Activated CD4-positive, alpha-beta T cell treated with anti-CD3 and anti-CD28 coated beads, Interleukin-2, amount 10 ng/mL, durations not matched to agents 24 days and 14 days (primary cell): Measurements from ENCODE around the gene DHRS1. TPM values are rescaled to one million over a fixed set of nuclear protein-coding genes. Genes with fewer than 3 reads are reported as not detected.

Source experiments
- DNase-seq: peaks from one replicate; pipeline ENCODE4 v3.0.0; 2022
- H3K27ac Mint-ChIP-seq: one replicate; pipeline ENCODE4 v1.8.0; 2022; ENCODE audit warnings: mild to moderate bottlenecking, mixed read lengths
- H3K27me3 Mint-ChIP-seq: one replicate; pipeline ENCODE4 v1.8.0; 2022; ENCODE audit warnings: mixed read lengths
- H3K36me3 Mint-ChIP-seq: one replicate; pipeline ENCODE4 v1.8.0; 2022; ENCODE audit warnings: low read depth, mild to moderate bottlenecking, mixed read lengths
- H3K4me1 Mint-ChIP-seq: one replicate; pipeline ENCODE4 v1.8.0; 2021; ENCODE audit warnings: mixed read lengths
- H3K4me3 Mint-ChIP-seq: one replicate; pipeline ENCODE4 v1.8.0; 2022; ENCODE audit warnings: mild to moderate bottlenecking, moderate library complexity, mixed read lengths
- H3K9me3 Mint-ChIP-seq: one replicate; pipeline ENCODE4 v1.8.0; 2021; ENCODE audit warnings: mixed read lengths
- intact Hi-C: fragments of 100-400 bp; cut with micrococcal nuclease; formaldehyde crosslinking; loops from one replicate; pipeline ENCODE4 v1.15.1; 2023
- total RNA-seq: library from RNA; stranded (reverse); gene quantifications from 2 replicates; pipeline ENCODE4 v1.2.3, GENCODE V29; 2022

Gene DHRS1
- total RNA-seq, 1 donor from 2014 or later = 10.1 TPM

DNA sequence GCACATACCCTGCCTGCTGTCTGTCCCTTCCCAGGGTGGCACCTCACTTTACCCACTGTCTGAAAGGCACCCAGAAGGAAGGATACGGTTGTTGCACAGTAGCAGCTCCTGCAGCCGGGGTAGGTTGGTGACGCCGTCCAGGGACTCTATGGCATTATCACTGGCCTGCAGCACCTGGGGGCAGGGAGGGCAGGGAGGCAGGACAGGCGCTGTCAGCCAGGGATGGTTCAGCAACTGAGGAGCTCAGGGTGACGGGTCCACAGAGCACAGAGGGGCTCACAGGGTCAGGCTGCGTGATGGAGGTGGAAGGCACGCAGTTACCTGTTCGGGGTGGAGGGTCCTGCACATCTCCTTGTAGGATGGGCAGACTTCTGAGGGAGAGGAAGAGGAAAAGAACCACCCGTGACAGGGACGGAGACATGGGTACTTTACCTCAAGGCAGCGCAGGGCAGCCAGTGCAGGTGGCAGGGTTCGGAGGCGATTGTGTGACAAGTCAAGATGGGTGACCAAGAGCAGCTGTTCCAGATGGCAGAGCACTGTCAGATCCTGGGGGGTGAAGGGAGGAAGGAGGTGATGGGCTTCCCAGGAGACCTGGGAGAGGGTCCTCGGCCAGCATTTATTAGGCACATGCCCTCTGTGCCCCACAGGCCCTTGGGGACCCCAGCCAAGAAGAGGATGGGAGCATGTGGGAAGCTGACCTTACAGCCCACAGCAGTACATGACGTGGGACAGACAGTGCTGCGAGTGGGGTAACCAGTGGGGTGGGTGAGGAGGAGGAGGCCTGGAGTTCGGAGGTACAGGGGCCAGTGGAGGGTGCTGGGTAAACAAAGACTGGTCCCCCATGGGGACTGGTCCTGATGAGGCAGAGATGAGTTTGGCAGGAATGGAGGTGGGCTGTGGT lies 33.0 kb downstream of the DHRS1 start:
- Mint-ChIP-seq H3K4me1 (peaks cover 15% of the 10 kb centered on the region), H3K4me3 (no peak overlapping the region), H3K36me3 (peaks cover 35% of the 10 kb centered on the region), H3K9me3 (no peaks in the 10 kb centered on the region), H3K27ac (no peak overlapping the region), H3K27me3 (no peaks in the 10 kb centered on the region)
- DNase-seq = no peak
- intact Hi-C loops = no loop called here

DNA sequence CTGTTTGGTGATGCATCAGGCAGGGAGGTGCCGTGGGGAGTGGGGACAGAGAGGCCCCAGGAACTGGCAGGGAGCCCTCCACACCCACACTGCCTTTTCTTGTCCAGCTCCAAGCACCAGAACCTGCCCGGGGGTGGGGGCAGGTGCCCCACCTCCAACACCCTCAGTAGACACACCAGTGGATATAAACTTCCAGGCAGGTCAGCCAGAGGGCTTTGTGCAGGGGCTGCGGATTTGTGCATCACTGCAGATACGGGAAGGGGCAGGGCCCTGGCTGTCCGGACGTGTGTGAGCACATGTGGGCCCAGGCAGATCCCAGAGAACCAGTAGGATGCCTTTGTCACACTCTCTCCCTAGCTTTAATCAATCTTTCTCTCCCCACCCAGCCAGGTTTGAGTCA lies 35.3 kb downstream of the DHRS1 start:
- H3K27me3 Mint-ChIP-seq = no peaks in the 10 kb centered on the region
- H3K9me3 Mint-ChIP-seq = no peaks in the 10 kb centered on the region
- no peak overlapping the region for H3K27ac Mint-ChIP-seq
- peaks cover 2% of the 10 kb centered on the region for H3K4me1 Mint-ChIP-seq
- intact Hi-C loops = no loop called here
- no peak overlapping the region for H3K4me3 Mint-ChIP-seq
- H3K36me3 Mint-ChIP-seq = peaks cover 32% of the 10 kb centered on the region
- DNase-seq = no peak

GRCh38 chr14:24263848-24264247 lies 35.7 kb downstream of the DHRS1 start:
- Mint-ChIP-seq H3K9me3 (no peaks in the 10 kb centered on the region), H3K27ac (no peak overlapping the region), H3K36me3 (peaks cover 29% of the 10 kb centered on the region), H3K27me3 (no peaks in the 10 kb centered on the region), H3K4me1 (peaks cover 2% of the 10 kb centered on the region), H3K4me3 (no peak overlapping the region)
- intact Hi-C loops = no loop called here
- no peak for DNase-seq

DNA sequence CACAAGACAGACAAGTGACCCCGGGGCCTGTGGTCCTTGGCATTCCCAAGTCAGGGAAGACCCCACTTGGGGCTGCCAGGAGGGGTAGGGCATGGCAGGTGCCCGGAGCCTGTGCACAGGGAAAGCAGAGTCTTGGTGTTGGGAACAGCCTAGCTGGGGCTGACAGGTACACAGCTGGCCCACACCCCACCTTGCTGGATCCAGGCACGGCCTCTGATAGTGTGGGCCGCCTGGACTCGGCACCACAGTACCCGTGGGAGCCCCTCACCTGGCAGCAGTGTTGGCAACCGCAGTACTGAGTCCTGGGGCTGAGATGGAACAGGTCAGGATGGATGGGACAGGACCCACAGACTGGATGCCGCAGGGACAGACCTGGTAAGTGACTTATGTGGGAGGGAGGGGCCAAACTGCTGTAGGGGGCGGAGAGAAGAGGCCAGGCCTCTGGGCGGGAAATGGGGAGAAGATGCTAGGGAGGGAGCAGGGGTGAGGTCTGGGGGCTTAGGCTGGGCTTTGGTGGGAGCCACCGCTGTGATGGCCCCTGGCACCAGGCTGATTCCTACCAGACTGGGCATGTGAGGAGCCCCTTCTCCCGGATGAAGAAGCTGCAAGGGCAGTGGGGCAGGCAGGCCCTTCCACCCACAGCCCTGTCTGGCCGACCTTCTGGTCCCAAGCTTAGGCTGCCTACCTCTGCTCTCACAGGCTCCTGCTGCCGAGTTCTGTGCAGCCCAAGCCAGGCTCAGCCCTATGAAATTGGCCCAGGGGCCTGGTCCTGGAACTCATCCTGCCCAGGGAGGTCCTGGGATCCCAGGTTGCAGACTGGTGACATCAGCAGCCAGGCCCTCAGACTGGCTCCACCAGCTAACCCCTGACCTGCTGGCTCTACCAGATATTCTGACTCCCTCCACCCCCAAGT lies 36.5 kb downstream of the DHRS1 start, which contains the start of gene TGM1:
Gene TGM1 (minus strand): TSS at position 357 of the 913 bp plus-strand sequence. CDS start 825 bp downstream, outside the sequence.
- Mint-ChIP-seq H3K27ac (no peak within 1 kb of the TSS), H3K27me3 (no peaks in the 10 kb centered on the region), H3K4me1 (peaks cover 2% of the 10 kb centered on the region), H3K9me3 (no peaks in the 10 kb centered on the region), H3K4me3 (no peak within 1 kb of the TSS), H3K36me3 (peaks cover 25% of the 10 kb centered on the region)
- intact Hi-C loops = no loop called here
- no peak for DNase-seq

DNA sequence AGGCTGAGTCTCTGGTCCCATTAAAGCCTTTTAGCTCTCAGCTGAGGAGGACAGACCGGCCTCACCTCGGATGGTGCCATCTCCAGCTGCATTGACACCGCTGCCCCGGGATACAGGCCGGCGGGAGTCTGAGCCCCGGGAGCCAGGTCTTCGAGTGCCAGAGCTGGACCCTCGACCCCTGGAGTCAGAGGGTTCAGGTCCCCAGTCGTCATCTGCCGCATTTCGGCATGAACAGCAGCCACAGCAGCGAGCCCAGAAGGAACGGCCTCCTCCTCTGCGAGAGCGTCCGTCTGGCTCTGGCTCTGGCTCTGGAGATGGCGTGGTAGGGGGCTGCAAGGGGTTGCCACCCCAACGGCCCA lies 37.6 kb downstream of the DHRS1 start:
- intact Hi-C loops = no loop called here
- Mint-ChIP-seq H3K4me3 (no peak overlapping the region), H3K27me3 (no peaks in the 10 kb centered on the region), H3K36me3 (peaks cover 22% of the 10 kb centered on the region), H3K9me3 (no peaks in the 10 kb centered on the region), H3K27ac (no peak overlapping the region), H3K4me1 (no peaks in the 10 kb centered on the region)
- no peak for DNase-seq

DNA sequence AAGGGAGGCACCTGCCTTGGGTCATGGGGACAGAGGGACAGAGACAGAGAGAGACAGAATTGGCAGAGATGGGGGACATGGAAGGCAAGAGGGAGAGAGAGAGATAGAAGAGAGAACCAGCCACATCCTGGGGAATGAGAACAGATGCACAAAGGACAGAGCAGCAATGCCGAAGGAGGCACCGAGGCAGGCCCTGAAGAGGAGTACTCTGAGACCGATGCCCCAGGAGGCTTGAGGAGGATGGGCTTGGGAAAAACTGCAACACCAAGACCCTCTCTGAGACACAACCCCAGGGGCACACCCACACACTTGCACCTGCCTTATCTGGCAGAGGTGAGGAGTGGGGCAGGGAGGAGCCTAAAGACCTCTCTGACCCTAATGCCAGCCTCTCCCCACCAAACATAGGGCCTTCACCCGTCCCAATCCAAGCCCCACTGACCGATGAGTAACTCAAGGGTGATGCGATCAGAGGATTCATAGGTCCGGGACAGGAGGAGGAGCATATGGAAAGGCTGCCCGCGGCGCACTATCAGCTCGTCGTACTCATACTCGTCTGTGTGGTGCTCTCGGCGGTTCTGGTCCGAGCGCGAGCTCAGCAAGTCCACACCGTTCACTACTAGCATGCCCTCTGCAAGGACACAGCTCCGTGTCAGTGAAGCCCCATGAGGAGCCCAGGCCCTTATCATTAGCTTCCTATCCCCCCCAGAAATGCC lies 38.2 kb downstream of the DHRS1 start:
- no peak for DNase-seq
- H3K4me3 Mint-ChIP-seq = no peak overlapping the region

DNA sequence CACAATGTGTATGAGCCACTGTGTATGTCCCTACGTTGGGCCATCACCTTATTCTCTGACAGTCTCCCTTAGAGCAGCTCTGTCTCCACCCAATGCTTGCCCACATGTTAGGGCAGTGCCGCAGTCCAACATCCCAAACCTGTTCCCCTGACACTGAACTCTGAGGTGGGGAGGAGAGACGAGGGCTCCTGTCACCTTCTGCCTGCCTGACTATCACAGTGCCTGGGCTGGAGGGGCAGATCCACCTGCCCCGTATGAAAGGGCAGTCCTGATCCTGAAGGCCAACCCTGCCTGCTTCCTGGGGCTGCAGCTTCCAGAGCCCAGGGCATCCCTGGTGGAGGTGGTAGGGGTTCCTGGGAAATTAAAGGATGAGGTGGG lies 38.8 kb downstream of the DHRS1 start:
- H3K36me3 Mint-ChIP-seq = peaks cover 11% of the 10 kb centered on the region
- DNase-seq = no peak
- H3K4me1 Mint-ChIP-seq = no peaks in the 10 kb centered on the region
- H3K27ac Mint-ChIP-seq = no peak overlapping the region
- intact Hi-C loops = no loop called here
- no peaks in the 10 kb centered on the region for H3K27me3 Mint-ChIP-seq
- H3K4me3 Mint-ChIP-seq = no peak overlapping the region
- no peaks in the 10 kb centered on the region for H3K9me3 Mint-ChIP-seq

More for the DNA sequence above, 38.2 kb downstream of the DHRS1 start:
- Mint-ChIP-seq H3K27ac (no peak overlapping the region), H3K36me3 (peaks cover 16% of the 10 kb centered on the region), H3K4me1 (no peaks in the 10 kb centered on the region), H3K9me3 (no peaks in the 10 kb centered on the region), H3K27me3 (no peaks in the 10 kb centered on the region)
- intact Hi-C loops = no loop called here

GRCh38 chr14:24260026-24260779 lies 39.4 kb downstream of the DHRS1 start:
- H3K4me1 Mint-ChIP-seq = no peaks in the 10 kb centered on the region
- H3K9me3 Mint-ChIP-seq = no peaks in the 10 kb centered on the region
- peaks cover 10% of the 10 kb centered on the region for H3K36me3 Mint-ChIP-seq
- no peak overlapping the region for H3K4me3 Mint-ChIP-seq
- DNase-seq = no peak
- no peaks in the 10 kb centered on the region for H3K27me3 Mint-ChIP-seq
- intact Hi-C loops = no loop called here
- no peak overlapping the region for H3K27ac Mint-ChIP-seq

DNA sequence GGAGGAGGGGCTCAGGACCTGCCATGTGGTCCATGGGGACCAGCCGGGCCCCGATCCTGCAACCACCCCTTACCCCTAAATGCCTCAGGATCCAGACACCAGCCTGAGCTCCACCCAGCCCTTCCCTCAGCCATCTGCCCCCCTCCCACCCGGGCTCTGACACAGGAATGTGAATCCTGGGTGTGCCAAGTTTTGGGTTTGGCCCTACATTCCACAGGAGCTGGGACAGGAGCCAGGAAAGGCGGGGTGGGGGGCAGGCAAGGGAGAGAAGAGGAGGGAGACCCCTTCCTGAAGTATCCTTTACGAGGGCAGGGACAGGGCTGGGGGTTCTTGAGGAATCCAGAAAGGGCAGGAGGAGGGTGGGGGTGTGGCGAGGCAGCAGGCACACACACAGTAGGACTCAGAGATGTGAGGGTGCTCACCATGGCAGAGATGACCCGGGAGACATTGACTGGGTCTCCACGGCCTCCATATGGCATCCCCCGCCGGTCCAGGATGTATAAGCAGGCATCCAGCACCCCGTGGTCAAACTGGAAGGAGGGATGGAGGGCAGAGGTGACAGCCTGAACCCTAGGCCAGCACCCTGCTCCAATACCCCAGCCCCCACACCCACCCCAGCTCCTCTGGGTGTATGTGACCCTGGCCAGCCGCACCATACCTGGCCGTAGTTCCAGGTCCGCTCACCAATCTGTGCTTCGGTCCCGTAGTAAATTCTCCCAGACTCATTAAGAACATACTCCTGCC lies 40.1 kb downstream of the DHRS1 start:
- intact Hi-C loops = no loop called here
- H3K27ac Mint-ChIP-seq = no peak overlapping the region
- no peaks in the 10 kb centered on the region for H3K27me3 Mint-ChIP-seq
- peaks cover 9% of the 10 kb centered on the region for H3K36me3 Mint-ChIP-seq
- H3K4me3 Mint-ChIP-seq = no peak overlapping the region
- no peak for DNase-seq
- no peaks in the 10 kb centered on the region for H3K9me3 Mint-ChIP-seq
- no peaks in the 10 kb centered on the region for H3K4me1 Mint-ChIP-seq

GRCh38 chr14:24258548-24259265 lies 40.9 kb downstream of the DHRS1 start:
- intact Hi-C loops = no loop called here
- DNase-seq = no peak
- no peaks in the 10 kb centered on the region for H3K27me3 Mint-ChIP-seq
- no peaks in the 10 kb centered on the region for H3K4me1 Mint-ChIP-seq
- H3K4me3 Mint-ChIP-seq = no peak overlapping the region
- H3K36me3 Mint-ChIP-seq = peaks cover 14% of the 10 kb centered on the region
- H3K9me3 Mint-ChIP-seq = no peaks in the 10 kb centered on the region
- H3K27ac Mint-ChIP-seq = no peak overlapping the region

- Mint-ChIP-seq H3K27me3 (no peaks in the 10 kb centered on the region), H3K27ac (no peak overlapping the region), H3K4me1 (no peaks in the 10 kb centered on the region), H3K36me3 (peaks cover 14% of the 10 kb centered on the region), H3K9me3 (no peaks in the 10 kb centered on the region), H3K4me3 (no peak overlapping the region)
- intact Hi-C loops = no loop called here
- DNase-seq = no peak
These were observed 41.5 kb downstream of the DHRS1 start for GRCh38 chr14:24258119-24258518.

DNA sequence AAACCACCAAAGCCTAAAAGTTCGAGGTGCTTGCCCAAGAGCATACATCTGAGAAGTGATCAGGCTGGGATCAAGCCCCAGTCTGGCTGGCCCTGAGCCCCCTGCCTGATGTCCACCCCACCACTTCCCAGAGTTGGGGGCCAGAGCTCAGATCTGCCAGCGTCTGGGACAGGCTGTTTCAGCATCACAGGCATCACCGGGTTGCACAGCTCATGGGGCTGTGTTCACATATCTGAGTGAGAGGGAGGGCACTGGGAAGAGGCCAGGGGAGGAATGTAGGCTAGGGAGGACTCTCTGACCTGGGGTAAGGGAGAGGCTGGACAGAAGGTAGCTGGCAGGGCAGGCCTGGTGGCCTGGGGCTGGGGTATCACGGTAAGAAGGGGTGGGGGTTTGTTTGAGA lies 42.6 kb downstream of the DHRS1 start:
- no peak overlapping the region for H3K27ac Mint-ChIP-seq
- H3K36me3 Mint-ChIP-seq = peaks cover 11% of the 10 kb centered on the region
- no peak for DNase-seq
- no peaks in the 10 kb centered on the region for H3K27me3 Mint-ChIP-seq
- no peak overlapping the region for H3K4me3 Mint-ChIP-seq
- no peaks in the 10 kb centered on the region for H3K4me1 Mint-ChIP-seq
- intact Hi-C loops = no loop called here
- H3K9me3 Mint-ChIP-seq = no peaks in the 10 kb centered on the region
